Testis (tissue), 3 donors: Measurements from ENCODE around the gene CCDC201. TPM values are rescaled to one million over a fixed set of nuclear protein-coding genes. Genes with fewer than 3 reads are reported as not detected.

Experiments
- DNase-seq: peaks from one replicate; pipeline ENCODE4 v3.0.0-alpha.2; 2019
- H3K27ac ChIP-seq, 2 donors: fragments of 200-600 bp; sonication (generic); one replicate each; pipeline ENCODE4 v1.5.1; 2019
- H3K27me3 ChIP-seq: fragments of 200-600 bp; sonication (generic); one replicate; pipeline ENCODE4 v1.5.1; 2019
- H3K36me3 ChIP-seq: fragments of 200-600 bp; sonication (generic); one replicate; pipeline ENCODE4 v1.5.1; 2017; ENCODE audit warnings: low read depth; ENCODE audit errors: missing control alignments
- H3K4me1 ChIP-seq: fragments of 200-600 bp; sonication (generic); one replicate; pipeline ENCODE4 v1.5.1; 2019
- H3K4me3 ChIP-seq, 2 donors: fragments of 200-600 bp; sonication (generic); one replicate each; pipeline ENCODE4 v1.5.1; 2017 to 2019
- H3K9me3 ChIP-seq: fragments of 200-600 bp; sonication (generic); one replicate; pipeline ENCODE4 v1.5.1; 2017
- POLR2A ChIP-seq: fragments of 450-650 bp; IDR thresholded peaks from one replicate; pipeline ENCODE4 v1.6.1; 2017; ENCODE audit warnings: antibody characterized with exemption, mild to moderate bottlenecking, moderate library complexity
- WGBS, 2 donors: methylation state at CpG; one replicate each; pipeline ENCODE4 v1.1.5; 2018; 5-methylcytosine and 5-hydroxymethylcytosine counted together
- intact Hi-C: fragments of 100-400 bp; cut with DNase I; formaldehyde crosslinking; loops from one replicate; pipeline ENCODE4 v1.15.1; 2023; ENCODE audit warnings: low total_unique reads
- polyA plus RNA-seq: library from polyadenylated mRNA; stranded (reverse); fragments of 350-450 nt; fragmentation: Illumina TruSeq; extraction: RNeasy Lipid Tissue Mini Kit (QIAGEN cat#74804); gene quantifications from one replicate; pipeline ENCODE4 v1.2.3, GENCODE V29; 2014; ENCODE audit warnings: low read depth, low replicate concordance; ENCODE audit not compliant: insufficient read depth
- total RNA-seq, 2 donors: library from RNA; depleted of rRNA; stranded (reverse); fragments of >200 nt; gene quantifications; one replicate each; pipeline ENCODE4 v1.2.3, GENCODE V29; 2016
- TF ChIP-seq, protein P1 (sequence below), 3 experiments: fragments of 450-650 bp in 2 of 3; fragments of 200-600 bp in 1 of 3; sonication (generic) in 1 of 3; IDR thresholded peaks; one replicate each; pipeline ENCODE4 v1.5.1; 2016 to 2019; ENCODE audit warnings: antibody characterized with exemption in 3 of 3, mild to moderate bottlenecking in 2 of 3, moderate library complexity in 1 of 3

CCDC201 gene
- total and polyA plus RNA-seq, 3 donors from 2014 or later, result 0.12 TPM; not detected in 2

DNA sequence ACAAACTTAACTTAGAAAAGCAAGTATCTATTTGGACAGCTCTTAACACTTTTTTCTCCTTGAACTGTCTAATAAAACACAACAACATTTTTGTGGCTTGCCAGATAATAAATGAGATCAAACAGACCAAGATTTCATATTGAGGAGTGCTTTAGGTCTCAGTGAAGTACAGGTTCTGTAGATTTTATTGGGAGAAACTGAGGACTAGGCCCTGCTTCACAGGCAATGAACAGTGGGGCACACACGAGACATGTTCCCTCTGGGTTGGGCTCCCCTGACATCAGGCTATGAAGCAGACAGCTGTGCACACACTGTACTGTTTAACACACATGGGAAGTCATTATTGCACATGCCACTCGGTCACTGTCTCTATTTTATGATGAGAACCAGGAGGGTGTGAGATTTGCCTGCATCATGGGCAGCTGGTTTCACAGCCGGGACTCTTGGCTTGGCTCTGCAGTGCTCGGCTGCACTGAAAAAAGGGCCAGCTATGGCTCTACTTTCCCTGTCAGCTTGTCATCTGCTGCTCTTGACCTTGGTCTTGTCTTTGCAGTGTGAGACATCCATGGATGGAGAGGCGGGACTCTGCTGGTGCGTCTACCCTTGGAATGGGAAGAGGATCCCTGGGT is 19.6 kb upstream of the CCDC201 start:
- no peak for DNase-seq
- Histone ChIP-seq H3K4me1 (peaks cover 6% of the 10 kb centered on the region), H3K27me3 (no peaks in the 10 kb centered on the region), H3K4me3 (no peak overlapping the region), H3K36me3 (no peaks in the 10 kb centered on the region), H3K27ac (no peak overlapping the region), H3K9me3 (no peaks in the 10 kb centered on the region)
- TF ChIP-seq, protein P1, sequence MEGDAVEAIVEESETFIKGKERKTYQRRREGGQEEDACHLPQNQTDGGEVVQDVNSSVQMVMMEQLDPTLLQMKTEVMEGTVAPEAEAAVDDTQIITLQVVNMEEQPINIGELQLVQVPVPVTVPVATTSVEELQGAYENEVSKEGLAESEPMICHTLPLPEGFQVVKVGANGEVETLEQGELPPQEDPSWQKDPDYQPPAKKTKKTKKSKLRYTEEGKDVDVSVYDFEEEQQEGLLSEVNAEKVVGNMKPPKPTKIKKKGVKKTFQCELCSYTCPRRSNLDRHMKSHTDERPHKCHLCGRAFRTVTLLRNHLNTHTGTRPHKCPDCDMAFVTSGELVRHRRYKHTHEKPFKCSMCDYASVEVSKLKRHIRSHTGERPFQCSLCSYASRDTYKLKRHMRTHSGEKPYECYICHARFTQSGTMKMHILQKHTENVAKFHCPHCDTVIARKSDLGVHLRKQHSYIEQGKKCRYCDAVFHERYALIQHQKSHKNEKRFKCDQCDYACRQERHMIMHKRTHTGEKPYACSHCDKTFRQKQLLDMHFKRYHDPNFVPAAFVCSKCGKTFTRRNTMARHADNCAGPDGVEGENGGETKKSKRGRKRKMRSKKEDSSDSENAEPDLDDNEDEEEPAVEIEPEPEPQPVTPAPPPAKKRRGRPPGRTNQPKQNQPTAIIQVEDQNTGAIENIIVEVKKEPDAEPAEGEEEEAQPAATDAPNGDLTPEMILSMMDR (IDR thresholded peaks at IDR 0.05), result no peak
- TF ChIP-seq POLR2A, result no peak
- 91 to 98% methylated on average over 5 to 6 of the region's 6 CpGs for WGBS, 2 donors
- intact Hi-C loops, result no loop called here

DNA sequence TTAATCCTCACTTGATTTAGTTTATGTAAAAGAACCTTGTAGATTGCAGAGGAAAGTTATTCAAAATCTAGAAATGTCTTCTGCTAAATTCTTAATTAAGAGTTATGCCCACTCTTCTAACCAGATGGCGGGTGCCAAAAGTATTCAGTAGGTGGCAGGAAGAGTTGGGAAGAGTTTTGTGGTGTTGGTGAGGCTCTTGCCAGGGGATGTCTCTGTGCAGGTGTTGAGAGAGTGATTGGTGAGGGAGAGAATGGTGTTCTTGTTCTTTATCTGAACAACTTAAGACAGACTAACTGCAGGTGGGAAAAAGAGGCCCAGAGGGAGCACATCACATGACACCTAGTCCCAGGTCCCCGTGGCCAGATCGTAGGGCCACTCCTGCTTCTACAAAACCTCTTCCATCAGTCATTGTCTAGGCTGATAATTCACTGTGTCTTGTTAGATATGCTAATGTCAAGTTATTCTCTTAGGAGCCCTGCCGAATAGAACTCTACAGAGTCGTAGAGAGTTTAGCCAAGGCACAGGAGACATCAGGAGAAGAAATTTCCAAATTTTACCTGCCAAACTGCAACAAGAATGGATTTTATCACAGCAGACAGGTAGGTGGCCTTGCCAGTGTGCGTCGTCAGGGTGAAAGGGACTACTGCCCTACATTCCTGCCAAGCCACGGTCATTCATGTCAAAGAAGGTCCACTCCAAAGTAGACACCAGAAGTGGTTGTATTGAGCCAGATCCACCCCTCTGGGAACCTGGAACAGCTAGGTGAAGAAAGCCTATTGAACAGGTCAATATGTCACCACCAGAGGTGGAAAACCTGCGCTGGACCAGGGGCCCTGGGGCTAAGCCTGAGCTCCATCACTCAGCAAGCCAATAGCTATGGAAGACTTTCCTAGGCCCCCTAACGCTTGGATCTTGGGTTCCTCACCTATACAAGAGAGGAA is 18.9 kb upstream of the CCDC201 start:
- Histone ChIP-seq H3K9me3 (no peaks in the 10 kb centered on the region), H3K36me3 (no peaks in the 10 kb centered on the region), H3K27ac (no peak overlapping the region), H3K4me3 (no peak overlapping the region), H3K4me1 (peaks cover 6% of the 10 kb centered on the region), H3K27me3 (no peaks in the 10 kb centered on the region)
- 83 to 91% methylated on average over 10 of the region's 10 CpGs for WGBS, 2 donors
- no peak for DNase-seq
- intact Hi-C loops, result no loop called here
- no peak for TF ChIP-seq POLR2A
- TF ChIP-seq, protein P1 (IDR thresholded peaks at IDR 0.05), result no peak

GRCh38 chr7:45890902-45891461 is 18.1 kb upstream of the CCDC201 start:
- Histone ChIP-seq H3K27me3 (no peaks in the 10 kb centered on the region), H3K27ac (no peak overlapping the region), H3K4me3 (no peak overlapping the region), H3K4me1 (peaks cover 6% of the 10 kb centered on the region), H3K36me3 (no peaks in the 10 kb centered on the region), H3K9me3 (no peaks in the 10 kb centered on the region)
- no peak for DNase-seq
- WGBS, 2 donors, result 41 to 46% methylated on average over 6 of the region's 6 CpGs
- intact Hi-C loops, result no loop called here
- TF ChIP-seq, protein P1 (IDR thresholded peaks at IDR 0.05), result peak; percentile 17 to 65 (median 34)
- TF ChIP-seq POLR2A, result no peak

DNA sequence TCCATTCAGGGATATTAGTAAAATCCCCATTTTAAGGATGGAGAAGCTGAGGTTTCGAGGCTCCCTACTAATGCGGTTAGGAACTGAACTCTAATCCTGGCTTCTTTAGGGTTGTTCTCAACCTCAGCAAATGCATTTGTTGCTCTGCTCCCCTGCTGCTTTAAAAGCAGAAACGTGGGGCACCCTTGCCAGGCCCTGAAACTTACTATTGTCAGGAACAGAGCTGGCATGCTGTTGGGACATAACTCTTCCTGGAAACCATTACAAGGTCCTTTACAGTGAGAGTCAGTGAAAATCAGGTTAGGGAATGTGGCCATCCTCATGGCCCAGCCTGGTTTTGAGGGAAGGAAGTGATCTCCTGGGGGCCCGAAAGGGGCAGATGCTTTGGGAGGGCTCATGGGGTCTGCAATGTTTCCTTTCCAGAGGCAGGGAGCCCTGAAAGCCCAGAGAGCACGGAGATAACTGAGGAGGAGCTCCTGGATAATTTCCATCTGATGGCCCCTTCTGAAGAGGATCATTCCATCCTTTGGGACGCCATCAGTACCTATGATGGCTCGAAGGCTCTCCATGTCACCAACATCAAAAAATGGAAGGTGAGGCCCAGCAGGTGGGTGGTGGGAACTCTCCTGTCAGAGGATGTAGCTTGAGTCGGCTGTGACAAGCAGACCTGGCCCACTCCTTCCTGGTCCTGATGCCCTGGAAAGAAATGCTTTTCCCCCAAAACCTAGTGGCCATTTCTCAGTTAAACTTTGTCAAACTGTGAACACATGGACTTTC is 17.4 kb upstream of the CCDC201 start:
- Histone ChIP-seq H3K9me3 (no peaks in the 10 kb centered on the region), H3K27me3 (no peaks in the 10 kb centered on the region), H3K4me3 (no peak overlapping the region), H3K4me1 (peaks cover 6% of the 10 kb centered on the region), H3K36me3 (no peaks in the 10 kb centered on the region), H3K27ac (no peak overlapping the region)
- no peak for DNase-seq
- no peak for TF ChIP-seq POLR2A
- TF ChIP-seq, protein P1 (IDR thresholded peaks at IDR 0.05), result no peak
- 91 to 95% methylated on average over 8 of the region's 8 CpGs for WGBS, 2 donors
- intact Hi-C loops, result no loop called here
